Psoas muscle (tissue), 8 donors: ENCODE data around the gene MYBPH. TPM values are rescaled to one million over a fixed set of nuclear protein-coding genes. Genes with fewer than 3 reads are reported as not detected.

ENCODE experiments used
- ATAC-seq, 4 donors: fragments of 200-7000 bp; cut with Tn5 transposase; one replicate each; pipeline ENCODE4 v1.9.1; 2020; ENCODE audit warnings: moderate library complexity in 3 of 4, mild to moderate bottlenecking in 2 of 4
- DNase-seq, 2 donors: peaks; one replicate each; pipeline ENCODE4 v3.0.0-alpha.2; 2020
- H3K27ac ChIP-seq: fragments of 200-600 bp; one replicate; pipeline ENCODE4 v1.8.0; 2022
- H3K27me3 ChIP-seq, 3 donors: fragments of 200-600 bp in 1 of 3; one replicate each; pipeline versions ENCODE4 v1.6.1 to v1.8.0; 2013 to 2022; ENCODE audit warnings: low read length in 2 of 3, mild to moderate bottlenecking in 2 of 3, moderate library complexity in 1 of 3; ENCODE audit not compliant: insufficient read depth in 3 of 3
- H3K36me3 ChIP-seq, 2 donors: fragments of 200-600 bp in 1 of 2; one replicate each; pipeline versions ENCODE4 v1.6.1 to v1.8.0; 2013 to 2022; ENCODE audit warnings: low read depth in 1 of 2, mild to moderate bottlenecking in 1 of 2, moderate library complexity in 1 of 2; ENCODE audit not compliant: insufficient read depth in 1 of 2
- H3K4me1 ChIP-seq: fragments of 200-600 bp; one replicate; pipeline ENCODE4 v1.8.0; 2022
- H3K4me3 ChIP-seq: fragments of 200-600 bp; one replicate; pipeline ENCODE4 v1.8.0; 2022; ENCODE audit warnings: mild to moderate bottlenecking
- H3K9me3 ChIP-seq: fragments of 200-600 bp; one replicate; pipeline ENCODE4 v1.8.0; 2022
- CTCF ChIP-seq: fragments of 200-600 bp; IDR thresholded peaks from one replicate; pipeline ENCODE4 v1.8.0; 2022; ENCODE audit warnings: antibody characterized with exemption
- WGBS, 3 donors: extraction: QIAGEN DNeasy Blood & Tissue Kit; methylation state at CpG; one replicate each; pipeline versions ENCODE4 v1.1.6 to v1.1.7; 2013; 5-methylcytosine and 5-hydroxymethylcytosine counted together
- intact Hi-C, 2 donors: fragments of 100-400 bp; cut with DNase I; formaldehyde crosslinking; loops; one replicate each; pipeline versions ENCODE4 v1.11.0 to v1.14.2; 2022
- polyA plus RNA-seq, 3 donors: library from polyadenylated mRNA; stranded (reverse); fragments of 200-250 nt; gene quantifications; one replicate each; pipeline ENCODE4 v1.2.3, GENCODE V29; 2013
- total RNA-seq, 4 donors: library from RNA; stranded (reverse); fragmentation: NEBNext Ultra II Directional in 2 of 4; extraction: Animal tissue kit (Norgen Biotek cat#: 25700) in 2 of 4; gene quantifications; one replicate each; pipeline versions ENCODE4 v1.2.1 to v1.2.4, GENCODE V29; 2021 to 2023
- donor health status: healthy with polysubstance abuse.
- donor health status: DM: no; HTN: no; CAD: no; lungs with moderate emphysema.
- donor health status: Bipolar disorder and iron deficiency.
- donor health status: healthy.
- donor health status: DM: yes; HTN: yes; CAD: no.
- donor health status: DM: no; HTN: no; CAD: no.
- donor health status: DM: no; HTN: no; CAD: no.
- donor health status: DM: yes; HTN: yes; CAD: no.

The MYBPH gene
- total and polyA plus RNA-seq, 7 donors: 18.0 to 882 (median 39.1) TPM

- Histone ChIP-seq H3K4me3 (no peak overlapping the region), H3K27me3 (no peaks in the 10 kb centered on the region), H3K9me3 (no peaks in the 10 kb centered on the region), H3K27ac (peak overlapping the region; percentile 83), H3K4me1 (peaks cover 45% of the 10 kb centered on the region), H3K36me3 (no peaks in the 10 kb centered on the region)
- 87 to 90% (median 87%) methylated on average over 15 of the region's 15 CpGs for WGBS, 3 donors
- TF ChIP-seq CTCF: no peak
- DNase-seq: peak; percentile 69 to 71
- ATAC-seq: peak; percentile 62 to 73 (median 68)
- intact Hi-C loops: loop anchor here in 1 of 2 donors (5.0 kb wide), 1 partner anchor 165 kb away; no protein-coding TSS in a partner anchor
These were observed 27.0 kb upstream of the MYBPH start for GRCh38 chr1:203202431-203203245.

DNA sequence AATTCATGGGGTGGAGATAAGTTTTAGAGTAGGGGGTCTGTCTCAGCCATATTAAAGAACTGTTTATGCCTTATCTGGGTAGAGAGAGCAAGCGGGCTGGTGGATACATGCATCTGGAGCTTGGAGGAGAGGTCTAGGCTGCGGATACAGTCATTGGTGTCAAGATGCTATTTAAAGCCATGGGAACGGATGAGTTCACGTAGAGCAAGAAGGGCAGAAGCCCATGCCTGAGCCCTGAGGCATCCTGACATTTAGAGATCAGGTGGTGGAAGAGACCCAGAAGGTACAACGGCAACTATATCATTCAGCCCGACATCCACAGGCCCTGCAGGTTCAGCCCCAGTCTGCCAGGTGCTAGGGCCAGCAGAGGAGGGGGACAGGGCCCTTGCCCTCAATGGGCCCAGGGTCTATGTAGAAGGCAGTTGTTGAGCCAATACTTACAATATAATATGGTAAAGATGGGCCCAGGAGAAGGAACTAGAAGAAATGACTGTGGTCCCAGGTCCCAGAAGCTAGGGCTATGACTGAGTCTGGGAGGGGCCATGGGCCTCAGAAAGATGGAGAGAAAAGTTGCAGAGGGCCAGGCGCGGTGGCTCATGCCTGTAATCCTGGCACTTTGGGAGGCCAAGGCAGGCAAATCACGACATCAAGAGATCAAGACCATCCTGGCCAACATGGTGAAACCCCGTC lies 26.0 kb upstream of the MYBPH start:
- no peak for DNase-seq
- peak overlapping the region; percentile 83 for H3K27ac ChIP-seq

GRCh38 chr1:203200916-203201315 lies 25.3 kb upstream of the MYBPH start:
- Histone ChIP-seq H3K4me3 (no peak overlapping the region), H3K4me1 (peaks cover 45% of the 10 kb centered on the region), H3K27ac (peak overlapping the region; percentile 83), H3K9me3 (no peaks in the 10 kb centered on the region), H3K27me3 (no peaks in the 10 kb centered on the region), H3K36me3 (no peaks in the 10 kb centered on the region)
- intact Hi-C loops: loop anchor here in 1 of 2 donors (2.0 to 5.0 kb wide), 2 partner anchors 26 to 164 kb away; partner anchors contain the start of gene MYBPH
- ATAC-seq (no peak), DNase-seq (no peak)
- WGBS, 3 donors: 56 to 81% (median 66%) methylated on average over 1 of the region's 1 CpG
- TF ChIP-seq CTCF: no peak

More for the DNA sequence above, 26.0 kb upstream of the MYBPH start:
- Histone ChIP-seq H3K9me3 (no peaks in the 10 kb centered on the region), H3K4me1 (peaks cover 45% of the 10 kb centered on the region), H3K36me3 (no peaks in the 10 kb centered on the region), H3K27me3 (no peaks in the 10 kb centered on the region), H3K4me3 (no peak overlapping the region)
- intact Hi-C loops: loop anchor here in 1 of 2 donors (2.0 to 5.0 kb wide), 2 partner anchors 27 to 164 kb away; partner anchors contain the start of gene MYBPH
- TF ChIP-seq CTCF: no peak
- 71 to 77% (median 74%) methylated on average over 10 of the region's 10 CpGs for WGBS, 3 donors
- ATAC-seq: peak; percentile 60 to 81 (median 64)

DNA sequence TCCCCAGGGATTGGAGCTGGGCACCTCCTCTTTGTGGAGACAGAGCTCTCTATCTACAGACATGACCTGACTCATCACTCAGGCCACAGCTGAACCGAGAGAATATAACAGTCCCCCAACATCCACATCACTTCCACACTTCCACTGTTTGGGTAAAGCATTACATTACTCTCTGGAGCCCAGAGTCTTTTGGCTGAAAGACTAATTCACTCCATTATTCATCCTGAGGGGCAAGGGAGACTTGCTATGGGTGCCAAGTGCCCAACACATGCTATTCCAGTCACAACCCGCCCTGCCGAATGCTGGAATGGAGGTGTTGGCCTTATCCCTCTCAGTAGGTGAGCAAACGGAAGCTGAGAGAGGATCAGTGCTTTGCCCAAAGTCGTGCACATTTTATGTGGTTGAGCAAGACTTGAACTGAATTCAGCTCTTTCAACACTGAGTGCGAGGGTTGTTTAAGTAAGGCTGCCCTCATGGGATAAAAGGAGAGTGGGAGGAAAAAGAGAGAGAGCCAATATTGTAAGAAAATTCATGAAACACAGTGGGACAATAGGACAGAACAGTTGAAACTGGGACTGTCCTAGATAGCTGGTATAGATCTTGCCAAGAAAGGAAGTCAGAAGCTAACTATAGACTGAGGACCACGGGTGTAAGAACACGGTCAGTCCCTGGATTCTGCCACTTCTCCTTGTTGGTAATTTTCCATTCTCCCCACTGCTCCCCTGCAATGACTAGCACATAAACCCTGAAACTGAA lies 24.4 kb upstream of the MYBPH start:
- H3K36me3 ChIP-seq: no peaks in the 10 kb centered on the region
- no peaks in the 10 kb centered on the region for H3K9me3 ChIP-seq
- peak overlapping the region; percentile 1 for H3K4me3 ChIP-seq
- H3K27me3 ChIP-seq: no peaks in the 10 kb centered on the region
- peak overlapping the region; percentile 83 for H3K27ac ChIP-seq
- peak; percentile 74 to 90 (median 79) for ATAC-seq
- peak in 1 of 2 donors; percentile 53 for DNase-seq
- intact Hi-C loops: loop anchor here in 1 of 2 donors (2.0 to 5.0 kb wide), 2 partner anchors 25 to 163 kb away; partner anchors contain the start of gene MYBPH
- no peak for TF ChIP-seq CTCF
- H3K4me1 ChIP-seq: peaks cover 45% of the 10 kb centered on the region
- 29 to 48% (median 33%) methylated on average over 8 of the region's 8 CpGs for WGBS, 3 donors
